Measurements from ENCODE around the gene LAMTOR1.
A peak's percentile ranks its signal among the peaks of the same experiment; 100 is the strongest.

DNA sequence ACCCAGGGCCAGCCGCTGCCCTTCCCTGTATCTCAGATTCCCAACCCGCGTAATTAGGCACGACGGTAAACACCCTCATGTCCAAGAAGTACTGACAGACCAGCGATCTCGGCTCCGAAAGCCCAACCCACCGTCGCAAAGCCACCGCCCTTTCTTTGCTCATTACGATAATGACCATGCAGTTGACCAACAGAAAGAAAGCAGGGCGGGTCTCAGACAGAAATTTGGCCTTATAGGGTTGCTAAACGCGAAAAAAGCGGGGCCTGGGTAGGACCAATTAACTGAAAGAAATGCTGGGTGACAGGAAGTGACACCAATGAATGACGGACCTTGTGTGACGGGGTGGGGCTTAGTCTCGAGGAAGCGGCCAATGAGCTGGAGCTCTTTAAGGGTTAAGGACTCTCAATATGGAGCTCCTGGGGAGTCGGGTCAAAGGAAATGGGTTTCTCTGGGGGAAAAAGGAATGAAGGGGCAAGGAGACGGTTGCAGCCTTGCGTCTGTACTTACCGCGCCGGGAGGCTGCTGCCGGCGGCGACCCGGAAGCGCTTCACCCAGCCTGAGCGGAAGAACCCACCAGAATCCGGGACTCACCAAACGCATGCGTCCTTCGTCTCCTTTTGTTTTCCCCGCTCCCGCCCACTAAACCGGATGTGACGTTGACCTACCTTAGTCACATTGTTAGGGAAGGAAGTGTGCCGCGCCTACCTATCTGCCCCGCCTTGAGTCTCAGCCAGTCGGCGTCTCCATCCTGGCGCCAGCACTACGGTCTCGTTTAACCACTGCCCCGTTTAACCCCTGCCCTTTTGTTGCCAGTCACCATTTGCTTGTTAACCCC lies 9.3 kb upstream of the LAMTOR1 start, which contains the start of gene ANAPC15:
- TF ChIP-seq CEBPB (IDR thresholded peaks at IDR 0.05) (no peak), YY1 (IDR thresholded peaks at IDR 0.05; ENCODE audit: low read depth) (no peak; the same call in 1 of the 2 replicates), NFIC (IDR thresholded peaks at IDR 0.05) (0 out of 2 replicates have a peak, but pooled peaks have one; percentile 35), TAF1 (IDR thresholded peaks at IDR 0.05; ENCODE audit: low read depth) (peak; percentile 82), FOXM1 (IDR thresholded peaks at IDR 0.05; ENCODE audit: borderline replicate concordance, low read depth) (0 out of 2 replicates have a peak, but pooled peaks have one; percentile 52), CREB1 (IDR thresholded peaks at IDR 0.05; ENCODE audit: low read depth) (peak; percentile 46), TEAD4 (IDR thresholded peaks at IDR 0.05) (no peak), EP300 (IDR thresholded peaks at IDR 0.05; ENCODE audit: borderline replicate concordance) (no peak), EGR1 (IDR thresholded peaks at IDR 0.05) (no peak)
- TF ChIP-seq, protein P1, sequence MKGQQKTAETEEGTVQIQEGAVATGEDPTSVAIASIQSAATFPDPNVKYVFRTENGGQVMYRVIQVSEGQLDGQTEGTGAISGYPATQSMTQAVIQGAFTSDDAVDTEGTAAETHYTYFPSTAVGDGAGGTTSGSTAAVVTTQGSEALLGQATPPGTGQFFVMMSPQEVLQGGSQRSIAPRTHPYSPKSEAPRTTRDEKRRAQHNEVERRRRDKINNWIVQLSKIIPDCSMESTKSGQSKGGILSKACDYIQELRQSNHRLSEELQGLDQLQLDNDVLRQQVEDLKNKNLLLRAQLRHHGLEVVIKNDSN (IDR thresholded peaks at IDR 0.05), result peak; percentile 79
